B cell (primary cell): ENCODE data around the gene MLEC. TPM values are rescaled to one million over a fixed set of nuclear protein-coding genes. Genes with fewer than 3 reads are reported as not detected.
A peak's percentile ranks its signal among the peaks of the same experiment; 100 is the strongest.

Source experiments
- ATAC-seq: fragments of 200-7000 bp; cut with Tn5 transposase; one replicate; pipeline ENCODE4 v1.10.0; 2021; ENCODE audit warnings: low read depth, mild to moderate bottlenecking, moderate number of reproducible peaks, moderate library complexity
- CTCF ChIA-PET: fragments of 350-600 bp; sonication (Branson Sonifier 250); formaldehyde crosslinking; loops from one replicate; lab custom pipeline; 2021; ENCODE audit warnings: antibody characterized with exemption, inconsistent platforms; lab: Charles Lee
- POLR2A ChIA-PET: fragments of 350-600 bp; sonication (Branson Sonifier 250); formaldehyde crosslinking; loops from one replicate; lab custom pipeline; 2021; ENCODE audit warnings: antibody characterized with exemption; lab: Charles Lee
- DNase-seq: peaks from one replicate; pipeline ENCODE4 v3.0.0; 2013
- H2AFZ ChIP-seq: 2 replicates; pipeline ENCODE4 v1.6.1; 2012; ENCODE audit warnings: mild to moderate bottlenecking, low read depth, low read length; ENCODE audit not compliant: insufficient read depth, poor library complexity, severe bottlenecking
- H3K27ac ChIP-seq, 2 donors: 1 replicate in 1 of 2; 2 replicates in 1 of 2; pipeline ENCODE4 v1.5.1; 2012 to 2013; ENCODE audit warnings: low read length in 2 of 2, mild to moderate bottlenecking in 2 of 2, moderate library complexity in 1 of 2
- H3K27me3 ChIP-seq, 4 experiments: fragments of 200-600 bp in 1 of 4; sonication (generic) in 1 of 4; replicated peaks in 1 of 4; 1 replicate in 2 of 4; 2 replicates in 2 of 4; pipeline versions ENCODE4 v1.6.1 to v1.7.0; 2013 to 2016; ENCODE audit warnings: low read length in 3 of 4, mild to moderate bottlenecking in 2 of 4, mixed read lengths in 1 of 4, moderate library complexity in 1 of 4; ENCODE audit not compliant: insufficient read depth in 4 of 4, control insufficient read depth in 3 of 4; ENCODE audit errors: control extremely low read depth in 1 of 4
- H3K36me3 ChIP-seq, 2 experiments: replicated peaks in 1 of 2; 1 replicate in 1 of 2; 2 replicates in 1 of 2; pipeline versions ENCODE4 v1.6.1 to v1.7.1; 2013; ENCODE audit warnings: low read length in 1 of 2; ENCODE audit not compliant: insufficient read depth in 2 of 2, control insufficient read depth in 1 of 2; ENCODE audit errors: control extremely low read depth in 1 of 2, extremely low read depth in 1 of 2
- H3K4me1 ChIP-seq, 2 donors: fragments of 200-600 bp in 1 of 2; sonication (generic) in 1 of 2; 1 replicate in 1 of 2; 2 replicates in 1 of 2; pipeline versions ENCODE4 v1.5.1 to v1.6.1; 2013 to 2017; ENCODE audit warnings: low read length in 2 of 2; ENCODE audit not compliant: control insufficient read depth in 2 of 2, insufficient read depth in 2 of 2
- H3K4me2 ChIP-seq: replicated peaks from 2 replicates; pipeline ENCODE3; 2012; ENCODE audit warnings: mild to moderate bottlenecking, low read depth, low read length; ENCODE audit not compliant: poor library complexity, severe bottlenecking
- H3K4me3 ChIP-seq, 5 experiments: fragments of 200-600 bp in 1 of 5; sonication (generic) in 1 of 5; 1 replicate in 3 of 5; 2 replicates in 2 of 5; pipeline versions ENCODE4 v1.5.1 to v1.7.0; 2011 to 2016; ENCODE audit warnings: low read length in 4 of 5, mild to moderate bottlenecking in 4 of 5, low read depth in 2 of 5, control low read depth in 1 of 5, moderate library complexity in 1 of 5; ENCODE audit not compliant: insufficient read depth in 1 of 5; ENCODE audit errors: control extremely low read depth in 1 of 5, extremely low read depth in 1 of 5
- H3K79me2 ChIP-seq: fragments of 200-600 bp; sonication (generic); one replicate; pipeline ENCODE4 v1.6.0; 2016; ENCODE audit warnings: low read length; ENCODE audit not compliant: control insufficient read depth, insufficient read depth
- H3K9ac ChIP-seq: fragments of 200-600 bp; sonication (generic); 2 replicates; pipeline ENCODE4 v1.6.1; 2017; ENCODE audit warnings: mild to moderate bottlenecking, low read length, moderate library complexity
- H3K9me3 ChIP-seq, 3 donors: one replicate each; pipeline versions ENCODE4 v1.6.1 to v1.7.1; 2013; ENCODE audit warnings: low read length in 2 of 3; ENCODE audit not compliant: control insufficient read depth in 2 of 3, insufficient read depth in 1 of 3; ENCODE audit errors: control extremely low read depth in 1 of 3
- H4K20me1 ChIP-seq: 2 replicates; pipeline ENCODE4 v1.6.0; 2012; ENCODE audit warnings: mild to moderate bottlenecking, low read length; ENCODE audit not compliant: insufficient read depth, control insufficient read depth, poor library complexity, severe bottlenecking
- H3K27ac Mint-ChIP-seq: one replicate; pipeline ENCODE4 v1.8.0; 2021; ENCODE audit warnings: mixed read lengths
- H3K27me3 Mint-ChIP-seq: one replicate; pipeline ENCODE4 v1.8.0; 2021; ENCODE audit warnings: mixed read lengths
- H3K4me1 Mint-ChIP-seq: one replicate; pipeline ENCODE4 v1.8.0; 2021; ENCODE audit warnings: mixed read lengths
- H3K4me3 Mint-ChIP-seq: one replicate; pipeline ENCODE4 v1.8.0; 2021; ENCODE audit warnings: mixed read lengths
- H3K9me3 Mint-ChIP-seq: one replicate; pipeline ENCODE4 v1.8.0; 2022; ENCODE audit warnings: mixed read lengths; ENCODE audit not compliant: insufficient read depth
- EZH2 ChIP-seq: IDR thresholded peaks from 2 replicates; pipeline ENCODE4 v1.6.1; 2012; ENCODE audit warnings: borderline replicate concordance, low read depth, mild to moderate bottlenecking, moderate library complexity, low read length; ENCODE audit not compliant: insufficient read depth, poor library complexity, severe bottlenecking
- WGBS: methylation state at CpG from one replicate; pipeline ENCODE4 v1.1.5; 2013; ENCODE audit warnings: missing lambda C conversion rate; ENCODE audit not compliant: insufficient coverage; 5-methylcytosine and 5-hydroxymethylcytosine counted together
- intact Hi-C: fragments of 100-400 bp; cut with micrococcal nuclease; formaldehyde crosslinking; loops from one replicate; pipeline ENCODE4 v1.10.0; 2022
- polyA plus RNA-seq: library from polyadenylated mRNA; depleted of rRNA; stranded (reverse); fragments of >200 nt; gene quantifications from 2 replicates; pipeline ENCODE4 v1.2.3, GENCODE V29; 2012
- total RNA-seq, 2 donors: library from RNA; stranded (reverse); fragments of 120-200 nt in 1 of 2; gene quantifications; 1 replicate in 1 of 2; 2 replicates in 1 of 2; pipeline versions ENCODE4 v1.2.3 to v1.2.4, GENCODE V29; 2013 to 2022
- TF ChIP-seq, protein P1 (sequence below): fragments of 200-600 bp; IDR thresholded peaks from one replicate; pipeline ENCODE4 v1.8.0; 2022; ENCODE audit warnings: antibody characterized with exemption, mild to moderate bottlenecking

Gene MLEC
- total and polyA plus RNA-seq, 2 donors (not counting 1 experiment from before 2014, with no cell fraction given), result 5.5 to 52.6 TPM

DNA sequence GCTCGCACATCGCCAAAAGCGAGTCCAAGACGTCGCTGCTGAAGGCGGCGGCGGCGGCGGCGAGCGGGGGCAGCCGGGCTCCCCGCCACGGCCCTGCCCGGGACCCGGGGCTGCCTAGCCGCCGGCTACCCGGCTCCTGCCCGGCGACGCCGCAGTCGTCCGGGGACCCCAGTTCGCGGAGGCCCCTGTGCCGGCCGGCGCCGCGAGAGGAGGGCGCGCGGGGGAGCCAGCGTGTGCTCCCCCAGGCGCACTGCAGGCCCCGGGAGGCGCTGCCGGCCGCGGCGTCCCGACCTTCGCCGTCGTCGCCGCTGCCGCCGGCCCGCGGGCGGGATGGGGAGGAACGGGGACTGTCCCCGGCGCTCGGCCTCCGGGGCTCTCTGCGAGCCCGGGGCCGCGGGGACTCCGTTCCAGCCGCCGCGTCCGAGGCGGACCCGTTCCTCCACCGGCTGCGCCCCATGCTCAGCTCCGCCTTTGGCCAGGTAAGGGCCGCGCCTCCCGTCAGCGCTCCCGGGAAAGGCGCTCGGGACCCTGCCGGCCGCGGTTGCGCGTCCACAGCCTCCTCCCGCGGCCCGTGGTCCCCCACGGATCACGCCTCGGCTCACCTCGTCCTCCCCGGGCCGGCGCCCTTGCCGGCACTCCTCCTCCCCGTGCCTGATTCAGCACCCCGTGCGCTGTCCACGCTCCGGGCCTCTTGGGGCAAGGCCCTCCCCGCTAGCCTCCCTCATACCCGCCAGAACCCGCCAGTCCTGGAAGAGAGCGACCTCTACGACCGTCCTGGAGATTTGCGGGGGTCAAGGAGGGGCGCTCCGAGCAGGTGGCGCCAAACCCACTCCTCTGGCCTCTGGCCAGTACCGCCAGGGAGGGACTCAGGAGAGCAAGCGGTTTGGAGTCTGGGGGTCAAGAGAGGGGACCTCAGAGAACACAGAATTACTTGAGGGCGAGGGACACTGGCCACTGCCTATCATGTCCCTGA is 45.8 kb upstream of the MLEC start:
- peaks cover 62% of the 10 kb centered on the region for H3K27me3 Mint-ChIP-seq
- Histone ChIP-seq H3K27me3 (peaks cover 0 to 61% (median 37%) of the 10 kb centered on the region in 4 experiments), H3K79me2 (no peaks in the 10 kb centered on the region), H3K4me2 (peak overlapping the region; percentile 84), H4K20me1 (no peaks in the 10 kb centered on the region), H3K4me3 (peak overlapping the region in 3 of 5 experiments; percentile 41 to 44 (median 42)), H3K9ac (peak overlapping the region; percentile 40), H3K27ac (no peak overlapping the region), H3K4me1 (peaks cover 13 to 20% of the 10 kb centered on the region in 2 donors), H3K9me3 (peaks cover 0 to 5% (median 0%) of the 10 kb centered on the region in 3 donors), H2AFZ (peak overlapping the region; percentile 68), H3K36me3 (no peaks in the 10 kb centered on the region)
- TF ChIP-seq, protein P1, sequence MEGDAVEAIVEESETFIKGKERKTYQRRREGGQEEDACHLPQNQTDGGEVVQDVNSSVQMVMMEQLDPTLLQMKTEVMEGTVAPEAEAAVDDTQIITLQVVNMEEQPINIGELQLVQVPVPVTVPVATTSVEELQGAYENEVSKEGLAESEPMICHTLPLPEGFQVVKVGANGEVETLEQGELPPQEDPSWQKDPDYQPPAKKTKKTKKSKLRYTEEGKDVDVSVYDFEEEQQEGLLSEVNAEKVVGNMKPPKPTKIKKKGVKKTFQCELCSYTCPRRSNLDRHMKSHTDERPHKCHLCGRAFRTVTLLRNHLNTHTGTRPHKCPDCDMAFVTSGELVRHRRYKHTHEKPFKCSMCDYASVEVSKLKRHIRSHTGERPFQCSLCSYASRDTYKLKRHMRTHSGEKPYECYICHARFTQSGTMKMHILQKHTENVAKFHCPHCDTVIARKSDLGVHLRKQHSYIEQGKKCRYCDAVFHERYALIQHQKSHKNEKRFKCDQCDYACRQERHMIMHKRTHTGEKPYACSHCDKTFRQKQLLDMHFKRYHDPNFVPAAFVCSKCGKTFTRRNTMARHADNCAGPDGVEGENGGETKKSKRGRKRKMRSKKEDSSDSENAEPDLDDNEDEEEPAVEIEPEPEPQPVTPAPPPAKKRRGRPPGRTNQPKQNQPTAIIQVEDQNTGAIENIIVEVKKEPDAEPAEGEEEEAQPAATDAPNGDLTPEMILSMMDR, result no peak
- TF ChIP-seq EZH2, result peak; percentile 46
- H3K9me3 Mint-ChIP-seq, result no peaks in the 10 kb centered on the region
- DNase-seq (peak; percentile 70), ATAC-seq (peak; percentile 56)
- WGBS, result under 1% methylated on average over 113 of the region's 115 CpGs
- ChIA-PET POLR2A (interaction anchor here (0.6 kb wide), 1 partner anchor 1343 kb away, joined by 3 read pairs; no protein-coding TSS in a partner anchor), CTCF (interaction anchor here (0.8 to 1.3 kb wide), 3 partner anchors 9 to 331 kb away, joined by 3 to 10 read pairs (median 4); no protein-coding TSS in a partner anchor)
- intact Hi-C loops, result no loop called here
- H3K27ac Mint-ChIP-seq, result no peak overlapping the region
- H3K4me3 Mint-ChIP-seq, result peak overlapping the region; percentile 81
- peaks cover 13% of the 10 kb centered on the region for H3K4me1 Mint-ChIP-seq
